ES-I3 (cell line): ENCODE measurements around the gene ILRUN.
"Not testable (repeated sequence)": the region's sequence is repeated elsewhere in the genome, so short reads cannot be mapped to it uniquely, and the experiment has no call there.

ENCODE experiments used
- H3K36me3 ChIP-seq: 2 replicates; pipeline ENCODE4 v1.6.1; 2013; ENCODE audit warnings: mild to moderate bottlenecking, low read length, control low read depth, moderate library complexity; ENCODE audit not compliant: insufficient read depth
- H3K4me1 ChIP-seq: 2 replicates; pipeline ENCODE4 v1.6.1; 2013; ENCODE audit warnings: mild to moderate bottlenecking, control low read depth, low read length; ENCODE audit not compliant: insufficient read depth
- H3K9ac ChIP-seq: 2 replicates; pipeline ENCODE4 v1.6.1; 2013; ENCODE audit warnings: low read depth, mild to moderate bottlenecking, low read length, moderate library complexity
- H3K9me3 ChIP-seq: 2 replicates; pipeline ENCODE4 v1.6.1; 2013; ENCODE audit warnings: mild to moderate bottlenecking, low read length, moderate library complexity; ENCODE audit not compliant: control insufficient read depth, insufficient read depth

Gene ILRUN

GRCh38 chr6:34696739-34697543 is at the start of gene ILRUN:
Gene ILRUN (minus strand): TSS chr6:34696767. CDS start chr6:34696603, 164 bp downstream.
- H3K9me3 ChIP-seq: no peaks in the 10 kb centered on the region
- peak within 1 kb of the TSS; percentile 98 for H3K9ac ChIP-seq
- H3K4me1 ChIP-seq: peaks cover 5% of the 10 kb centered on the region; the same call in 1 of the 2 replicates
- no peaks in the 10 kb centered on the region for H3K36me3 ChIP-seq

GRCh38 chr6:34745277-34746103 is 48.9 kb upstream of the ILRUN start:
- Histone ChIP-seq H3K9ac (no peak overlapping the region), H3K4me1 (no peaks in the 10 kb centered on the region)

GRCh38 chr6:34744294-34744647 is 47.7 kb upstream of the ILRUN start:
- H3K9ac ChIP-seq, H3K36me3 ChIP-seq, H3K9me3 ChIP-seq, H3K4me1 ChIP-seq: not testable (repeated sequence)

More at GRCh38 chr6:34745277-34746103, 48.9 kb upstream of the ILRUN start:
- Histone ChIP-seq H3K9me3 (no peaks in the 10 kb centered on the region), H3K36me3 (no peaks in the 10 kb centered on the region)

GRCh38 chr6:34743625-34744293 is 47.2 kb upstream of the ILRUN start:
- Histone ChIP-seq H3K9me3 (no peaks in the 10 kb centered on the region), H3K9ac (no peak overlapping the region), H3K4me1 (no peaks in the 10 kb centered on the region), H3K36me3 (no peaks in the 10 kb centered on the region)

- Histone ChIP-seq H3K9ac (no peak overlapping the region), H3K9me3 (no peaks in the 10 kb centered on the region), H3K36me3 (no peaks in the 10 kb centered on the region), H3K4me1 (no peaks in the 10 kb centered on the region)
These were observed 45.5 kb upstream of the ILRUN start for GRCh38 chr6:34742094-34742493.

GRCh38 chr6:34736823-34737222 is 40.3 kb upstream of the ILRUN start:
- no peak overlapping the region for H3K9ac ChIP-seq
- no peaks in the 10 kb centered on the region for H3K36me3 ChIP-seq
- no peaks in the 10 kb centered on the region for H3K4me1 ChIP-seq
- no peaks in the 10 kb centered on the region for H3K9me3 ChIP-seq

- Histone ChIP-seq H3K9me3 (no peaks in the 10 kb centered on the region; the same call in 1 of the 2 replicates), H3K9ac (no peak overlapping the region), H3K4me1 (no peaks in the 10 kb centered on the region), H3K36me3 (no peaks in the 10 kb centered on the region)
These were observed 35.0 kb upstream of the ILRUN start for GRCh38 chr6:34731393-34732060.

GRCh38 chr6:34729631-34730470 is 33.3 kb upstream of the ILRUN start:
- Histone ChIP-seq H3K36me3 (no peaks in the 10 kb centered on the region), H3K9ac (no peak overlapping the region), H3K4me1 (no peaks in the 10 kb centered on the region), H3K9me3 (peaks cover 6% of the 10 kb centered on the region; the same call in 1 of the 2 replicates)

- no peaks in the 10 kb centered on the region for H3K36me3 ChIP-seq
- peaks cover 6% of the 10 kb centered on the region; the same call in 1 of the 2 replicates for H3K9me3 ChIP-seq
- no peak overlapping the region for H3K9ac ChIP-seq
- peaks cover 11% of the 10 kb centered on the region; the same call in 1 of the 2 replicates for H3K4me1 ChIP-seq
These were observed 29.5 kb upstream of the ILRUN start for GRCh38 chr6:34726055-34726454.

- Histone ChIP-seq H3K9me3 (peaks cover 6% of the 10 kb centered on the region; the same call in 1 of the 2 replicates), H3K9ac (no peak overlapping the region), H3K36me3 (no peaks in the 10 kb centered on the region), H3K4me1 (peaks cover 16% of the 10 kb centered on the region; the same call in 1 of the 2 replicates)
These were observed 26.6 kb upstream of the ILRUN start for GRCh38 chr6:34723203-34723602.

- Histone ChIP-seq H3K9me3 (peaks cover 6% of the 10 kb centered on the region; the same call in 1 of the 2 replicates), H3K4me1 (peaks cover 16% of the 10 kb centered on the region; the same call in 1 of the 2 replicates), H3K9ac (no peak overlapping the region), H3K36me3 (no peaks in the 10 kb centered on the region)
These were observed 25.9 kb upstream of the ILRUN start for GRCh38 chr6:34722451-34722850.

- H3K36me3 ChIP-seq, H3K9me3 ChIP-seq, H3K9ac ChIP-seq: not testable (repeated sequence)
- peaks cover 16% of the 10 kb centered on the region; the same call in 1 of the 2 replicates for H3K4me1 ChIP-seq
These were observed 23.6 kb upstream of the ILRUN start for GRCh38 chr6:34720160-34720559.

GRCh38 chr6:34719646-34720045 is 23.1 kb upstream of the ILRUN start:
- H3K9ac ChIP-seq, H3K36me3 ChIP-seq, H3K9me3 ChIP-seq: not testable (repeated sequence)
- peaks cover 16% of the 10 kb centered on the region; the same call in 1 of the 2 replicates for H3K4me1 ChIP-seq
